Right hindlimb (tissue), 1 donor: ENCODE results near the gene AFDN.

Source experiments
- DNase-seq: peaks from one replicate; pipeline ENCODE4 v3.0.0-alpha.2; 2018

Gene AFDN

DNA sequence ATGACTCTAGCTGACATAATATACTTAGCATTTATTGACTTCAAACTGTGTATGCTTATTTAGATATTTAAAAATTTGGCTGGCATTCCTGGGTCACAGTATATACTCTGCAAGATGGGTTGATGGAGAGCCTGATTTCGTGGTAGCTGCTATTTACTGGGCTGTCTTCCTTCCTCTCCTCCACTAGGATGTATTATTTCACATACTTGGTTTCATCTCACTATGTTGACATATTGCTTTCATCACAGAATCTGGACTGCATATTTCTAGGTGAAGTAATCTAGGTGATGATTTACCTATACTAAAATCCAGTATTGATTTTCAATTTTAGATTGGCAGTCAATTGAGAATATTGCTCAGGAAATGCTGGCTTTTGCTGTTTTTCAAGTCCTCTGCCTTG is 15.7 kb downstream of the AFDN start:
- no peak for DNase-seq

DNA sequence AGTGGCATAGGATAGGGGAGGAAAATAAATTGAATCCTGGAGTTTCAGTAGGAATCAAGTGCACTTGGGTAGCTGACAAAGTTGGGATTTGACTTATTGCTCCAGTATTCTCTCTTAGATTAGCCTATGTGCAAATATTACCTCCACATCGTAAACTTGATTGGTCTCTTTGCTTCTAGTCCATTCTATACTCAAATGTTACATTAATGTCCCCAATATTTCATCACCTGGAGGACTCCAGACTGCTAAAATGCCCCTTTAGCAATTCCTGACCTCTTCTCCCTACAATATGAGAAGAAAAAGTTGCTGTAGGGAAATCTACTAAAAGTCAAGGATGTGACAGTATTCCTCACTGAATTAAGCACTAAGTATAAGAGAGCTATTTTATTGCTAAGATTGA is 16.3 kb downstream of the AFDN start:
- DNase-seq = no peak

DNA sequence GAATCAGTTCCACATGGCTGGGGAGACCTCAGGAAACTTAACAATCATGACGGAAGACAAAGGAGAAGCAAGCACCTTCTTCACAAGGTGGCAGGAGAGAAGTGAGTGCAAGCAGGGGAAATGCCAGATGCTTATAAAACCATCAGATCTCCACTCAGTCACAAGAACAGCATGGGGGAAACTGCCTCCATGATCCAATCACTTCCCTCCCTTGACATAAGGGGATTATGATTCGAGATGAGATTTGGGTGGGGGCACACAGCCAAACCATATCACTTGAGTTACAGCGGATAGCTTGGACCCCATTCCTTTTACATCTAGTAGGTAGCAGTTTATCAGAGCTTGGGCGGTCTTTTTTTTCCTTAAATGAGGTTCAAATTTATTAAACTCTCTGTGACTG is 19.1 kb downstream of the AFDN start:
- no peak for DNase-seq

DNA sequence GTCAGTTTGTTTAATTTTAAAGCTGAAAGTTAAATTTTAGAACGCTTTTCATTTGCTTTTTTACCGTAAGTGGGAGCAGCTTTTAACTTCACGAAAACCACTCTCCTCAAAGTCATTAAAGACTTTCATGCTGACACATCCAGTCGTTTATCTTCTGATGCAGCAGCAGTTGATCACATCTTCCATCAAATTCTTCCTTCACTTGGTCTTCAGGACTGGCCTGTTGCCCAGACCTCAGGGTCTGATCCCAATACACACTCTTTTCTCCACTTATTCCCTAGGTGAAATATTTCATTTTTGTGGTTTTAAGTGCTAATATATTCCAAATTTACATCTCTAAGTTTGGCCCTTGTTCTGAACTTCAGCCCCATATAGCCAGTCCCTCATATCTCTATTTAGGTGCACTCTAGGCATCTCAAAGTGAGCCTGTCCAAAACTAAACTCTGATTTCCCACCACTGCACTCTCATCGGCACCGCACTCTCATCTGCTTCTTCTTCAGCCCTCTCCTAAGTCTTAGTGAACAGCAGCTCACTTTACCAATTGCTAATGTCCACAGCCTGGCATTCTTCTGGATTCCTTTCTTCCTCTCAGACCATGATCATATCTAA is 20.4 kb downstream of the AFDN start:
- DNase-seq = no peak

DNA sequence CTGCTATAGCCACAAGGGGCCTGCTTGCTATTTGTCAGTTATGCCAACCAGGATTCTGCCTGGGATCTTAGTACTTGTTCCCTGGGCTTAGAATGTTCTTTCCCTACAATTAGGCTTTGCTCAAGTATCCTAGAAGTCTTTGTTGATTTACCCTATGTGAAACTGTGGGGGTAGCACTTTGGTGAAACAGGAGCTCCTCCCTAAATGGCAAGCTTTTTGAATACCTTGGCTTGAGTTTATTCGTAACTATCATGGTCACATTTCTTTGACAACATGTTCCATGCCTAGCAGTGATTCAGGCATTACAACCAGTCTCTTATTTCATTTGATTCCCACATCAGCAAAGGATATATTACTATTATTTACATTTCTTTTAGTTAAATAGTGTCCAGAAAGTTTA is 21.2 kb downstream of the AFDN start:
- no peak for DNase-seq

DNA sequence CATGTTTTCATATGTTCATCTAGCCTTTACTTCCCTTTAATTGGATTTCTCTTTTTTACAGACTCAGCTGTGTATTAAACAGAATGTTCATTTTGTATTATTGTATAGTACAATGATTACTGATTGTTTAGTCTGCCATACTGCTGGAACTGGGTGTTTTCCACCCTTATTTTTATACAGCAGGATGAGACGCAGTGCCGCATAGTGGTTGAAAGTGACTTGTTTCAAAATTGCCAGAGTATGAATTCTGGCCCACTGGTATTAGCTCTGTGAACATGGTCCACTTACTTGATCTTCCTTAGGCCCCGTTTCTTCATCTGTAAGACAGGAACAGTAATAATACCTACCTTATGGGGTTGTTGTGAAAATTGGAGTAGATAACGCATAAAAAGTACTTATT is 22.1 kb downstream of the AFDN start:
- DNase-seq = no peak

DNA sequence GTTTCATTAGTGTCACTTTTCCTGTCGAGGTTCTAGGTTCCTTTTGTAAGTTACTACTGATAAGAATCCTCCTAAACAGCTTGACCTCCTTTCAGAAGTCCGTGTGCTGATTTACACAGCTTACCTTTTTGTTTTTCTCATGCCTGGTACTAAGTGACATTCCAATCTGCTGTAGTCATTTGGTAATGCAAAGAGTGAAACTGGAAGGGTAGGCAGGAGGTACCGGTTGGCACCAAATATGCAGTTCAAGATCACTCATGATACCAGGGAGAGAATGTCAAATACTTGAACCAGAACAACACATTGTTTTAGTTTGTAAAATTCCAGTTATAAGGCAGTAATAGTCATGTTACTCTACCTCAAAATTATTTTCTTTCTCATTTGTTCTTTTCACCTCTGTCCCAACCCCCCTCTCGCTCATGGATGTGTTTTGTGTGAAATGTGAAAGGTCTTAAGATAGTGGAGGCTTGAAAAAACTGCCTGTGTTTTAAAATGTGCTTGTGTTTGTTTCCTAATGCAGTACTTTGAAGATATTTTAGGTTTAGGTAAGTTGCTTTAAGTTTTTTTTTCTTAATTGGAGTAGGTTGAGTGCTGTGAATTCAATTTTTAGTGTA is 23.2 kb downstream of the AFDN start:
- DNase-seq = no peak

DNA sequence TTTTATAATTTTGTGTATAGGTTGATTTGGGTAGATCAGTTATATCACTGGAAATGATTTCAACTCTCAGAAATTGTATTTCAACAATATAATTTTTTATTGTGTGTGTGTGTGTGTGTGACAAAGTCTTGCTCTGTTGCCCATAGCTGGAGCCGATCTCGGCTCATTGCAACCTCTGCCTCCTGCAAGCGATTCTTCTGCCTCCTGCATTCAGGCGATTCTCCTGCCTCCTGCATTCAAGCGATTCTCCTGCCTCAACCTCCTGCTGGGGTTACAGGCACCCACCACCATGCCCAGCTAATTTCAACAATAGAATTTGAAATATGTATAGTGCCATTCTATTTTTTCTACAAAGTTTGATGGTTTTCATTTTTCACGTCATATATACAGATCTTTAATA is 24.1 kb downstream of the AFDN start:
- DNase-seq = no peak

DNA sequence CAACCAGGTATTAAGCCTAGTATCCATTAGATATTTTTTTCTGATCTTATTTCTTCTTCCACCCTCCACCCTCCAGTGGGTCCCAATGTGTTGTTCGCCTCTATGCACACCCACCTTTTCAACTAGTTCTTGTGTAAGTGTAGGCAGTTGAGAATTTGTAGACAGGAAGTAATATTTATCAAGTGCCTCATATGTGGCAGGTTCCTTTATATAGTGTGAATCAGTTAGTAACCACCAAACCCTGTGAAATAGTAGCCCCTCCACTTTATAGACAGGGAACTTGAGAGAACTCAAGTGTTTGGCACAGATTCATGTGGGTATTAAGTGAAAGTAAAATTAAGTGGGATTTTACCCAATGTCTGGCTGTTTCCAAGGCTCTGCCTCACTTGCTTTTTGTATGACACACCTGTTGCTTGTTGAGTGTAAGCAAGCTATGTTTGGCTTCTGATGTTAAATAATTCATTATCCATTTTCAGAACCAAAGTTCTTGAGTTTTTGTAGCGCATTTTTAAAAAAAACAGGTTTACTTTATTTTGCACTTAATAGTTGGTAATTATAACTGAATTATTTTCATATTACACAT is 24.8 kb downstream of the AFDN start:
- DNase-seq = no peak

DNA sequence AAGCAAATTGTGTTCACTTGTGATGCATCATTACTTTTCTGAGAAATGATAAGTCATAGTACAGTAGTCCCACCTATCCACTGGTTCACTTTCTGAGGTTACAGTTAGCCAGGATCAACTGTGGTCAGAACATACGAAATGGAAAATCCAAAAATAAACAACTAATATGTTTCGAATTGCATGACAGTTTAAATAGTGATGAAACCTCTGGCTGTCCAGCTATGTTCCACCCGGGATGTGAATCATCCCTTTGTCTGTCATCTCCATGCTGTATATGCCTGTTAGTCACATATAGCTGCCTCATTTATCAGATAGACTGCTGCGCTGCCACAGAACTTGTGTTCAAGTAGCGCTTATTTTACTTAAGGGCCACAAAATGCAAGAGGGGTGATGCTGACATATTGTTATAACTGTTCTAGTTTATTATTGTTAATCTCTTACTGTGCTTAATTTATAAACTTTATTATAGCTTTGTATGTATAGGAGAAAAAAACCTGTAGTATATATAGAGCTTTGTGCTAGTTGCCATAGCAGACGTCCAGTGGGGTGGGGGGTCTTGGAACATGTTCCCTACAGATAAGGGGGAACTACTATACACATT is 29.2 kb downstream of the AFDN start:
- no peak for DNase-seq

DNA sequence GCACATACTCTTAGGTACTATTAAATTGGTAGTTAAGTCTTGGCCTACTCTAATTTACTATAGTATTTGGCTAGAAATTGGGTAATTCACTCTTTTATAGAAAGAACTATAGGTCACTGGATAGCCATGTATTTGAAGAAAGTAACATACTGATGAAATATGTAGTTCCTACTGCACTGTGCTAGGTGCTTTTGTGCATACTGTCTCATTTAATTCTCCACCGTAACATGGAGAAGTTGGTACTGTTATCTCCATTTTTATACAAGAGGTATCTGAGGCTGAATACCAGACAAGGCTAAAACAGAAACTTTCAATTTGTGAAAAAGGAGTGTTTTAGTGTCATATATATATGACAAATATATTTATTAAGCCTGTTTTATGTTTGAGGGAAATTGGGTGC is 29.8 kb downstream of the AFDN start:
- DNase-seq = no peak

DNA sequence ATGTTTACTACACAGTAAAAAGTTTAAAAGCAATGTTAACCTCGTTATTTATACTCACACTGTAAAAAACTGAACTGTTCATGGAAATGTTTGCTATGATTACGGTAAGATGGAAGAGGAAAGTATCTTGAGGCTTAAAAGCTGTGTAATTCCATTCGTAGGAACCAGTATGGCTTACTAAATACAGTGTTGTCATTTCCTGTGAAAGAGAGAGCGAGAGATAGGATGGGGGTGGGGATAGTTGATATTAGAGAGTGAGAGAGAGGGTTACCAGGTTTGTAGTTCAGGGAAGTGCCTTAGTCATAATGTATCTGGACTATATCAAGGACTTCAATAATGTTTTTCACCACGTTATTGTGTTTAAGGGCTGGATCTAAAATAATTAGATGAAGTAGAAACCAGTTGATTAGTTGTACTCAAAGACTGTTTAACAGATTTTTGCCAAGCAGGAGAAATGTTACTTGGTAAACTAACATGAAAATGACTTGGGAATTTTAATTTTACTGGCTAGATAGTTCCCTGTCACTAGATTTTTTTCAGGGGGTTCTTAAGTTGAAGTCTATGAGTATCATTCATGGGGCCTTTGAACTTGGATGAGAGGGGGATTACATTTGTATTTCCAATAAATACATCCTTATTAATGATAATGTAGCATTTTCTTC is 30.4 kb downstream of the AFDN start:
- no peak for DNase-seq

DNA sequence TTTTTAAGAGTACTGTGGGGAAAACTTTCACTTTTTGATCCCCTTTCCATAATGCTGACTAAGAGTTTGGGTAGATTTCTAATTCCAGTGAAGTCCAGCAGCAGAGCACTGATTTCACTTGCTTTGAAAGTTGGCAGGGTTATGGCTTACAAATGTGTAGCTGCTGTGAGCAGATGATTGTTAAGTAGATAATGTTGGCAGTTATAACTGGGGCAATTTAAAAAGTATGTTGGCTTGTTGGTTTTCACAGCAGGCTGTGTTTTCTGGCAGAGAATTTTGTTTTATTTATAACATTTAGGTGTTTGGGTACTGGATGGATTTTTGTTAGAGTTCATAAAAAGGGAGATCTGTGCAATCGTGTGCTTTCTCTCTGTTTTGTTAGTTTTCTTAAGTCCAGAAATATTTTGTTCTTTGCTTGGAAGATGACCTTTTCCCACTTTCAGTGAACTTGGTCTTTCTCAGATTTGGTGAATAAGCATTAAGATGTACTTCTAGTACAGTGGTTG is 31.4 kb downstream of the AFDN start:
- no peak for DNase-seq

DNA sequence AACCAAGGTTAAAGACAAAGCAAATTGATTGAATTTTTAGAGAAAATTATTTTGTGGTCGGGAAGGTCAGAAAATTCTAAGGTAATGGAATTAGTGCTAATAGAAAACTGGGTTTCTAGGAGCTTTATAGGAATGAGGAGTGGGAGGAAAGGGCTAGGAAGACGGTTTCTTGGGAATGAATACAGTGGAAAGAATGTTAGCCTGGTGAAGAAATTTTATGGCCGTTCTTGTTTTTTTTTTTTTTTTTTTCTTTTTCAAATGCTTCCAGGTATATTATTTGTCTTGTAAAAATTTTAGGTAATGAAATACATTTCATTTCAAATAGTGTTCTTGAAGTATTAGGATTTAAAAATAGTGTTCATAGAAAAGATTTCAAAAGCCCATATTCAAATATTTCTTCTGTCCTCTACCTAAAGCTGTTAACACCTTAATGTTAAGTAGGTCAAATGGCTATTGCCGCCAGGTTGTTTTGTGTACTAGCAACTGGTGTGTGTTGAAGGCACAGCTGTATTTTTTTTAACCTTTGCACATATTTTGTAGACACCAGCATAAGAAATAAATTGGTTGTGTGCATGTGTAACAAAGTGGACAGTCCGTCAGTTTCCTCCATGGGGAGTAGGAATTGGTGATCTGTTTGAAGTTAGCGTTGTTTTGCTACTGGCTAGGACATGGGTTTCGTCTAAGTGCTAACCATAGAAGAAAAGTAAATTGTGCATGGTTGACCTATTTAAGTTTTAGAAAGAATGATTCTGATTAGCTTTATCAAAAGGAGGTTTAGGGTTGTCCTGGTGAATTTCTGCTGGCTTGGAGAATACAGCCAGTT is 32.3 kb downstream of the AFDN start:
- no peak for DNase-seq

DNA sequence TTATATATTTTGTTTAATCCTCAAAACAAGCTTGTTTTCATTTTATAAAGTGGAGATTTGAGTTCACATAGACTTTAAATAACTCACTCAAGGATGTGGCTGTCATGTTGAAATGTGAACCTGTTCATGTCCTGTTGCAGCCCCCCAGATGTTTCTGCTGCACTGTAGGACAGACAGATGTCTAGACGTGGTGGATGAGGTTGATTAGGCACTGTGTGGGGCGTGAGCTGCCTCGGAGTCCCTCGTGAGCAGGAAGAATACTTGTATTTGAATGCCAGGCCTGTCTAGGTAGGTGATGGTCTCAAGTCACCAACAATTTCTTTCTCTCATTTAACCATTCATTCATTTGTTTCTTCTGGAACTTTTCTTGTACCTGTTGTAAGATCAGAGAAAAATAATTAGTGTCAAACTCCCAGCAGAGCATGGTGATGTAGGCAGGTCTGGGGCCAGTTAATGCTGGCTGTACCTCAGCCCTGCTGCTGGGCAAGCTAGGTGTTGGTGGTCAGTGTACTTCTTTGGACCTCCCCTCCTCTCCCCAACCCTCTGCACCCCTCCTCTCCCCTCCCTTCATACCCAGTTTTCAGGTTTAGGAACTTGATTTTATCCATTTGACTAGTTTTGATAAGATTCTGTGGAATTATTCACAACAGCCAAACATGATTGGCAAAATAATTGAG is 34.0 kb downstream of the AFDN start:
- DNase-seq = no peak

DNA sequence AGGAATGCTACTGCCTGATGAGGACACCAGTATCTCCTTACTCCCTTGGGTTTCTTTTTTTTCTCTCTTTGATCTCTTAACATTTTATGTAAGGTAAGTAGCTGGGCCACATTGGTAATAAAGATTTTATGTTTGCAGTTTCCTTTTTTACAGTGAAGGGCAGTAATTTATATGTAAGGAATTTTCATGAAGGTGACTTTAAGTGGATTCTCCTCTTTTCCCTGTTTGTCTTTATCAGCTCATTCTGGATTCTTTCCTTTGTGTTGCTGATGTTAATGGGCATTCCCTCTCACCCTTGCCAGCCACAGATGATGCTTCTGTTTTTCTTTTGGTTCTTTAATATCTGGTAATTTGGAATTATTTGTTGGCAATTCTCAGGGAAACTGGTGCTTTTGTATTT is 34.7 kb downstream of the AFDN start:
- DNase-seq = no peak

DNA sequence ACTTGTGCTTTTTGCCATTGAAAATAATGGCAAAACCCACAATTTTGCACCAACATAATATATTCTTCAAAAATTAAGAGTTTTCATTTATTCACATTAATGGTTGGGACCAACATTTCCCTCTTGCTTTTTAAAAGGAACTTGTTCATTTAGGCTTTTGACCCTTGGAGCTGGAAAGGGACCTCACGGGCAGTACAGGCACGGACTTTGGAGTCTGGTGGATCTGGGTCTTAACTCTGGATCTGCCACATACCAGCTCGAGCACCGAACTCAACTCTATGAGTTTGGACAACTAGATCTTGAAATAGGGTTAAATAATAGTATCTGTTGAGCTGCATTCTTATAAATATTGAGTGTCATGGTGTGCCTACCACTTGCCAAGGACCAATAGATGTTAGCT is 37.2 kb downstream of the AFDN start:
- DNase-seq = no peak

DNA sequence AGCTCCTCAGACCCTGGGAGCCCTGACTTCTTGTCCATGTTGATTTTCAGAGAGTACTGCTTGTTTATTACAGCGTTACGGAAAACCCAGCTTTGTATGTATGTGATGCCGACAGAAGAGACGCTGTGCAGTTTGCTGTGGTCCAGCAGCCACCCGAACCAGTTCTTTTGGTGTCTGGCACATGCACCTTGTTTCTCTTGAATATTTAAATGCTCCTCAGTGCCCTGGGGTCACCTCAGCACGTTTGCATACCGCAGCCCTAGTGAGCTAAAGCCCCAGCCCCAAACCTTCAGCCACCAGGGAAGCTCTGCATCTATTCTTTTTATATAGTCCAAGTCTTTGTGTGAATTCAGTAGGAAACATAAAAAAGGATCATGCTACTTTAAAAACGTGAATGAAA is 39.9 kb downstream of the AFDN start:
- DNase-seq = no peak

DNA sequence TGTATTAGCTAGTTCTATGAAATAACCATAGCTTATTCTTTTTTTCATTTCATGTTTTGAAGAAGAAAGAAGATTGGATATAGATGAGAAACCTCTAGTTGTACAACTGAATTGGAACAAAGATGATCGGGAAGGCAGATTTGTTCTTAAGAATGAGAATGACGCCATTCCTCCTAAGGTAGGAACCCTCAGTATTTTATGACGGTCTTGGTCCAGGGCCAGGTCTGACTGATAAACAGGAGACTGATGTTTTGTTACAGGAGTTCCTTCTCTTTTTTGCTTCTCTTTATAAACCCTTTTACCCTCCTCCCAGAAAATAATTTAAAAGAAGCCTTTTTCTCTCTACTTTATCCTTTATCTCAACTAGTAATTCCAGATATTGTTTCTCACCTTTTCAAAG is 43.6 kb downstream of the AFDN start:
- DNase-seq = no peak

DNA sequence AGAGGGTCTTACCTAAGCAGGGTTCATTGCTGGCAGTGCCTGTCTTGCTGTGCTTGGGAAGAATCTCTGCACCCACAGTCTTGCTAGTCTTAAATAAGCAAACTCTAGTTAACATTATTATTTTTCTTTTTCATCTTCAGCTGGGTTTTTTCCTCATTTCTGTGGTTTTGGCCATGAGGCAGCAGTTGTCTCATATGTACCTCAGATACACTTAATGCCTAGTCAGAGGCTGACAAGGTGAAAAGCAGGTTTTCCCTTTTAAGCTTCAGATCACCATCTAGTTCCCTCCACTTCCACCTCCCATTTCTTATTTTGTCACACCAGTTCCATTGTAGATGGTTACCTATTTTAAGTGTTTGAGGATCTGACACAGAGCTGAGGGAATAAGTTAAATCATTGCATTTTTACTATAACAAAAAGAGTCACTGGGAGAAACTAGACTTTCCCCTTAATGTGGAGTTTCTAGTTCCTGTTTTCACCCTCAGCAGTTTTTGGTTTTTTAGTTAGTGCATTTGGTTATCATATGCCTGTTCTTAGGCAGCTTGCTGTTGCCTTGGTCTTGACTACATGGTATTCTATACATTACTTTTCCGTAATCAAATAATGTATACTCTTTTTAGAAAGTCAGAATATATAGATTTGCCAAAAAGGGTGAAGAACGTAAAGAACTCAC is 46.0 kb downstream of the AFDN start:
- no peak for DNase-seq

DNA sequence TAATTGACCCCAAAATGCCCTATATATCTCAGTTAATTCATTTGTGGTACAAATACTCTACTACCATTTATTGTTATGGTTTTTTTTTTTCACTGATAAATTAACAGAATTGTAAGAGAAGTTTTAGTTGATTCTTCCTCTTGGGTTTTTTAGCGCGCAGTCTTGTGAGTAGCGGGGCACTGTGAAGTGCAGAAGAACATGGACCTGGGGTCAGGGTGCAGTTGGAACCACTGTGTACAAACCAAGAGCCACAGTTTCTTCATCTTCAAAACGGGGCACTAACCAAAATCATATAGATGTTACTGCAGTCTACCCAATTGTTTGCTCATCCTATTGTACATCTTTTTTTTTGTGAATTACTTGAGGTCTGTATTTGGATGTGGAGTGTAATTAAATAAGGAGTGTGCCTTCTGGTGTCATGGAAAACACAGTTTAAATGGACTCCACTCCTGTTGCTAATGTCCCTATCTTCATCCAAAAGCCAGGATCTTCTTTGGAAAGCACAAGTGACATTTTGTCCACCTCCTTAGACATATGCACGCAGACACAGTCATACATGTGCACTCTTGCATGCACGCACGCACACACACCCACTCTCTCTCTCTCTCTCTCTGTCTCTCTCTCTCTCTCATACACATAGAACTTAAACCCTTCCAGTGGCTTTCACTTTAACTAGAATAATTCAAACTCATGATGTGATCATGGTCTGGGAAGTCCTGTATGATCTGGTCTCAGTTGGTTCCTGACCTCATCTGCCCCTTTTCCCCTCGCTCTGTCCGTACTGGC is 51.5 kb downstream of the AFDN start:
- no peak for DNase-seq
